HG03354 (cell line): Measurements from ENCODE around the gene ADIRF.
"Not testable (repeated sequence)": the region's sequence is repeated elsewhere in the genome, so short reads cannot be mapped to it uniquely, and the experiment has no call there.

Experiments used
- ATAC-seq: cut with Tn5 transposase; IDR thresholded peaks from one replicate; pipeline ENCODE4 v1.9.1; 2021; ENCODE audit warnings: mild to moderate bottlenecking; ENCODE audit not compliant: unreplicated experiment, poor library complexity, severe bottlenecking

ADIRF gene

GRCh38 chr10:86974484-86974883, 6.2 kb downstream of the ADIRF start:
- no peak for ATAC-seq

GRCh38 chr10:86976362-86977056, 8.2 kb downstream of the ADIRF start:
- ATAC-seq, result no peak

- not testable (repeated sequence) for ATAC-seq
Measured at GRCh38 chr10:86978457-86978856, 10.2 kb downstream of the ADIRF start.

GRCh38 chr10:86979296-86979818, 11.1 kb downstream of the ADIRF start:
- no peak for ATAC-seq

GRCh38 chr10:86979977-86980448, 11.7 kb downstream of the ADIRF start:
- no peak for ATAC-seq

- ATAC-seq, result not testable (repeated sequence)
Measured at GRCh38 chr10:86981020-86981419, 12.7 kb downstream of the ADIRF start.

- ATAC-seq, result no peak
Measured at GRCh38 chr10:86981716-86982115, 13.4 kb downstream of the ADIRF start.

GRCh38 chr10:86984498-86984897, 16.2 kb downstream of the ADIRF start:
- ATAC-seq, result not testable (repeated sequence)

- ATAC-seq, result no peak
Measured at GRCh38 chr10:86988520-86988919, 20.2 kb downstream of the ADIRF start.

- not testable (repeated sequence) for ATAC-seq
Measured at GRCh38 chr10:86991362-86991761, 23.1 kb downstream of the ADIRF start.

- ATAC-seq, result no peak
Measured at GRCh38 chr10:86992456-86992855, 24.2 kb downstream of the ADIRF start.

- no peak for ATAC-seq
Measured at GRCh38 chr10:86992929-86993328, 24.6 kb downstream of the ADIRF start.

- not testable (repeated sequence) for ATAC-seq
Measured at GRCh38 chr10:86999802-87000403, 31.6 kb downstream of the ADIRF start.

GRCh38 chr10:87000491-87000890, 32.2 kb downstream of the ADIRF start:
- ATAC-seq, result no peak

- not testable (repeated sequence) for ATAC-seq
Measured at GRCh38 chr10:87007124-87007523, 38.8 kb downstream of the ADIRF start.

GRCh38 chr10:87007674-87008073, 39.4 kb downstream of the ADIRF start:
- ATAC-seq, result not testable (repeated sequence)

- ATAC-seq, result not testable (repeated sequence)
Measured at GRCh38 chr10:87008303-87008702, 40.0 kb downstream of the ADIRF start.

- ATAC-seq, result not testable (repeated sequence)
Measured at GRCh38 chr10:87009134-87009696, 40.9 kb downstream of the ADIRF start.

- ATAC-seq, result not testable (repeated sequence)
Measured at GRCh38 chr10:87013528-87013927, 45.2 kb downstream of the ADIRF start.

- not testable (repeated sequence) for ATAC-seq
Measured at GRCh38 chr10:87014986-87015716, 46.9 kb downstream of the ADIRF start.
